HG03439 (cell line): ENCODE results near the gene COMMD3.
"Not testable (repeated sequence)": the region's sequence is repeated elsewhere in the genome, so short reads cannot be mapped to it uniquely, and the experiment has no call there.

Experiments
- ATAC-seq: cut with Tn5 transposase; IDR thresholded peaks from one replicate; pipeline ENCODE4 v1.9.1; 2021; ENCODE audit warnings: mild to moderate bottlenecking, moderate library complexity; ENCODE audit not compliant: unreplicated experiment

COMMD3 gene

DNA sequence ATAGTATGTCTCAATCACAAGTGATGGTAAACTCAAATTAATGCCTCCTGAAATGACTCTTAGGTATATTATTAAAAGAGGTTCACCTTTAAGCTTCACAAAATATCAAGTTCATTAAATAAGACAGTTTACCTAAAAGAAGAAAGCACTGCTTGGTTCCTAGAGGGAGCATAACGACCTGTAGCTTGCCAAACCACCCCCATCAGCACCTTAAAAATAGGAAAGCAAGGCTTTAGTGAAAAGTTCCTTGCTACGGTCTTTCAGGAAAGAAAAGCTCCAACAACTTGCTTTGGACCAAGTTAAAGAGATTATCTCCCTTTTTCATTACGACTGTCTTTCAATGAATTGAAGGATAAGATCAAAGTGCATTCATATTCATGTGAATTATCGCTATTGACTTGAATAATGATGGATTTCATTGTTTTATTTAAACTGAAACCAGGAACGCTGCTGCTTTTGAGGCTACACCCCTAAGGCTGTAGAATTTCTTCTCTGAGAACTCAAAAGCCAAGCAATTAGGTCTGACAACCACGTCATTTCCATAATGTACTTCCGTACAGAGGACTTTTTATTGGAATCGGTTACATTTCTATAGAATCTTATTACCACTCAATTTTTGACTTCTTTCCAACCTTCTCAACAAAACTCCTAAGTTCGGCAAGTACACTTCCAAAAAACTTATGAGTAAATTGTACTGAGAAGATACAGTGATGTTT lies 22.2 kb downstream of the COMMD3 start:
- ATAC-seq = no peak

DNA sequence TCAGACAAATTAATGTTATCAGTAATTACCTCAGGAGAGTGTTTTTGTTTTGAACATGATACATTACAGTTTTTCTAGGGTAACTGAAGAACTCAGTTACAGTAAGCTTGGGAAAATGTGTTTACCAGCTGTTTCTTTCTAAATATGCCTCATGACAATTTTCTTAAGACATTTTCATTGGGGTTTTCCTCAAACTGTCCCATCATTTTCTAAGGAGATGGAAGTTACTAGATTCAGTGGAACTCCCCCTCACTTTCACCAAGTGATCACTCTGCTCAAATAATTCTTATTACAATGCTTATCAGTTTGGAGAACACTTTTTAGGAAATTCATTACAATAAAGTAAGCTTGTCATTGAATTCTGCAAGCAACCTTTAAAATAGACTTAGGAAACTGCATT lies 22.7 kb downstream of the COMMD3 start:
- no peak for ATAC-seq

DNA sequence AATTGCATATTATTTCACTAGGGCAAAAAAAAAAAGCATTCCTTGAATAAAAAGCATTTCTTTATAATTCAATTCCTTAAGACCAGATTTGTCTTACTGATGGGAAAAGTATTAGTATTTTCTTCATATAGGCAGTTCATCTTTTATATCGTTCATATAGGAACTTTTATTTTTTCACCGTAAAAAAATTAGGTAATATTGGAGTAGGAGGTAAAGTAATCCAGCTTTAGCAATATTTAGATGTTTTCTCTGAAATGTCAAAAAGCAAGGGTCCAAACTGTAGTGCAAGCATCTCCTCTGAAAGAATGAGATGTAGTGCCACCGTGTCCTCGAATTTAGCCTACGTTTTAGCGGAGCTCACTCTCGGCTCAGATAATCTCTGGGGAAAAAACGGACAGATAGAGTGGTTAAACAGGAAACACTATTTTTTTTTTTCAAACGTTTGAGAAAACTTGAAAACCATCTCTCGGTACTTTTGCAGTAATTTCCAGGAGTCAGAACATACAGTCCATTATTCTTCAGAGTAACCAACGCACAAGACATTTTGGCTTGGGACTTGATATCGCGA lies 23.7 kb downstream of the COMMD3 start:
- ATAC-seq = no peak

DNA sequence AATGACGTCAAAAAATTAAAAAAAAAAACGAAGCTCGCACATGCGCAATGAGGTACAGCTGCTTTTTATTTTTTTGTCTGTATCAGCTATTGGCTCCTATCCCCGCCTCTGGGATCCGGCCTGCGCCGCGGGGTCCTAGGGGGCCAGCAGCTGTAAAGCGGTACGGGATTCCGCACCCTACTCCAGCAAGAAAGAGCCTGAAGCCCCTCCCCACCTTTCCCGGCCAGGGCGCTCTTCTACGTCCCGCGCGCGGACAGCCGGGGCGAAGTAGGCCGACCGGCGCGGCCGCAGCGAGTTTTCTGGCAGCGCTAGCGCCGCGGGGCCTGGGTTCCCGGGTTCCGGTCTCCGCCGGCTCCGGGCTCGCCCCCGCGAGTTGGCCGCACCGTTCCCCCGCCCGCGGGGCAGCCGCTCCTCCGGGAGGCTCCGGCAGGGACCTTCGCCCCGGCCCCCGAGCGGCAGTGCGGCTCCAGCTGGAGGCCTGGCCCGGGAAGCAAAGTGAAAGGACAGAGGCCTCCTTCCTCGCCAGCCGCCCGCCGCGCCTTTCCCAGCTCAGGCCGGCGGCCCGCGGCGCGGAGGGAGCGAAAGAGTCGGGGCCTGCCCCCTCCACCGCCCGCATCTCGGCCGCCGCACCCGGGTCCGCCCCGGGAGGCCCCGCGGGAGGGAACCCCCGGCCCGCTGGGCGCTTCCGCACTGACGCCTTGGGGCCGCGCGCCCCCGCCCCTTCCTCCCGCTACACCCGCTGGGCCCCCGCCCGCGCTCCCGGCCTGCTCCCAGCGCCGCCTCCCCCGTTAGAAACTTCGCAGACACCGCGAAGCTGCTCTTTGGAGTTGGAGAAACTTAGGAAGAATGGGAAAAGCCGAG lies 24.4 kb downstream of the COMMD3 start:
- ATAC-seq = peak; percentile 42

DNA sequence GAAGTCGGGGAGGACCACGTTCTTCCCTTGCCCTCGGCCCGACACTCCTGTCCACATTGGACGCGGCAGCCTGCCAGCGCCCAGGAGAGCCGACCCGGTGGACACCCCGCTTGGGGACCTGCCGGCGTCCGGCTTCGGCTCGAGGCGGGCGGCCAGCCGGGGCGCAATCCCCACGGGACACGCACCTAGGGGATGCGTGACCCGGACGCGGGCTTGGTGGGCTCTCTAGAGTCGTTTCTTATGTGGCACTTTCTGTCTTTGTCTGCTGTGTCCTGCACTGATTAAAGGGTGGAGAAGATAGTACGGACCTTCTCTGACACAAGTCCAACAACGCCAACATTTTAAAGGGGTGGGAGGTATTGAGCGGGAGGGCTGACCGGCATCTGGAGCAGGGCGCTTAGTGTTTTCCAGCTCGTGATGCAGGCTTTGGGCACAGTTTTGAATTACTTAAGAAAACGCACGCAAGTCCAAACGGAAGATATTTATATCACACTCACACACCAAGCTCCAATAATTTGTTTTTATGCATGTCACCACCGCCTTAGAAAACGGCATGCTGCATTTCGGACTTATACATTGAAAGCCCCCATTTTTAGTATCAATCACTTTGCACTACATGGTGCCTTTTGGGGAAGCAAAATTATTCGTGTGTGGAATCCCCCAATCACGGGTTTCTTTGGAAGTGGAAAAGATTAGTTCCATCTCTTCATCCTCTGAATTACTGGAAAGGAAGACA lies 25.2 kb downstream of the COMMD3 start:
- ATAC-seq = peak; percentile 13

DNA sequence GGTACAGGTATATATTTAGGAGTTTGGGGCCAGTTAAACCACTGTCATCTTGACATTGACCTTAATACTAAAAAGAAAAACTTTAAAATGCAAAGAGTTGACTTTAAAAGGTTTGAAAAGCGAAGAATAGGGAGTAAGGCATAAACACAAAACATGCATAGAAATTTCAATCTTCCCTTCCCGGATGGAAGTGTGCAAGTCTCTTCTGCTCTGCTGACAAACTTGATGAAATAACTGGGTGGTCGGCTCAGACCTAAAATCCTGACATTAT lies 25.7 kb downstream of the COMMD3 start:
- no peak for ATAC-seq

DNA sequence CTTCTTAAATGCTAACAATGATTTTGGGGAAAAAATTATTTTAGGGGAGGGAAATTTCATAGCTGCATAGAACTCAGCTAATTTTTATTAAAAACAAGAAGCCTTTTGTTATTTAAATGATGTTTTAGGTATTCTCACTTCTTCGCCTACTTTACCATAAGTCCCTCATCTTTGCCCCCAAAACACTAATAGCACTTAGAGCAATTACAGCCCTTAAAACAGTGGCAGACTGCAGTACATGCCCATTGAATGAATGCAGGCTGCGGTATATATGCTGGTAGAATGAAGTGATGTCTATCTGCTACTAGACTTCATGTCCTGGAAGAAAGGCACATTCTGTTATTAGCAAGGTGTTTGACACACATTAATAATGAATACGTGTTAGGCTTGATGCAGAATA lies 26.2 kb downstream of the COMMD3 start:
- ATAC-seq = no peak

DNA sequence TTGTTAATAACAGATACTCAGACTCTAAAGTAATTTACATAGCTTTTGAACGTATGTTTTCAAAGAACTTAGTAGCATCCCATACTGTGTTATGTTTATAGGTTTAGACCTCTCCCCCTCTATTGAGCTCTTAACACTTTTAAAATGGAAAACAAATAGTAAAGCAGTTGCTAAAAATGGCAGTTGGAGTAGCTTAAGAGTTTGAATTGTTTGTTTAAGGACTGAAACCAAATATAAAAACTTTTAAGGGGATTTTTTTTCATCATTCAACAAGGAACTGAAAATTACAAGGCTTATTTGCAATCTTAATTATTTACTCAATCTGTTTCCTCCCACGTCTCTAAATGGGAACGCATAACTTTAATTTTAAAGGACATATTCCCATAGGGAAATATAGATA lies 27.5 kb downstream of the COMMD3 start:
- ATAC-seq = no peak

DNA sequence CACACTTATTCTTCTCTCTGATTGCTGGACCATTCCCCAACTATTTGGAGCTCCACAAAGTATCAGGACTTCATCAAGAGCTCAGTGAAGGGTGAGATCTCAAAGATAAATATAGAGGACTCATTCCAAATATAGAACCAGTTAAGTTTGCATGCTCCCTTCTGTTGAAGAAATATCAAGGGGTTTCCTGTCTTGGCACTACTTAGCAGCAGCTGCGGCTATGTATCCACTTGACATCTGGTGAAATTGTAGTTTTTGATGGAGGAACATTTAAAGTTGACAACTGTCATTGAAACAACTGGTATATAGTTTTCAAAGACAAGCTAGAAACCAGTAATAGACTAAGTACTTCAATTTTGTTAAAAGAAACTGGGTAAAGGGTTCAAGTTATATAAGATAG lies 28.1 kb downstream of the COMMD3 start:
- no peak for ATAC-seq

DNA sequence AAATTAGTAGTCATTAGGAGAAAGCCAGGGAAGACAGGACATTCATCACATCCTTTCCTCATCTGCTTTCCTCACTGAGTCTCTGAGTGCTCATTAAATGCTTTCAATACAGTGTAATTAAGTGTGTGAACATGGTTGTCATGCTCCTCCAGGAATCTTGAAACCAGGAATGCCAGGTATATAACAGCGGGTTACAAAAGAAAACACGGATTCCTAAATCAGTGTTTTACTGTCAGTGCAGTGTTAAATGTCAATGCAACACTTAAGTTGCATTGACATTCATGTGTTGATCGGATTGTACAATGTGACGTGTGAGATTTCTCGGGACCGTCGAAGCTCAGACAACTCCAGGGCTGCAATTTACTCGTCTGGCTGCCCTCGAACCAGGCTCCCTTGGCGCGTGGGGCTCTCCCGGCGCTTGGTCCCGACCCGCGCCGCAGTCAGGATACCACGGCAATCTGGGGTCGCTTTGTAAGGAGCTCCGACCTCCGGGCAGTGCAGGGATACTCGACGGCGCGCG lies 28.7 kb downstream of the COMMD3 start:
- ATAC-seq = no peak

DNA sequence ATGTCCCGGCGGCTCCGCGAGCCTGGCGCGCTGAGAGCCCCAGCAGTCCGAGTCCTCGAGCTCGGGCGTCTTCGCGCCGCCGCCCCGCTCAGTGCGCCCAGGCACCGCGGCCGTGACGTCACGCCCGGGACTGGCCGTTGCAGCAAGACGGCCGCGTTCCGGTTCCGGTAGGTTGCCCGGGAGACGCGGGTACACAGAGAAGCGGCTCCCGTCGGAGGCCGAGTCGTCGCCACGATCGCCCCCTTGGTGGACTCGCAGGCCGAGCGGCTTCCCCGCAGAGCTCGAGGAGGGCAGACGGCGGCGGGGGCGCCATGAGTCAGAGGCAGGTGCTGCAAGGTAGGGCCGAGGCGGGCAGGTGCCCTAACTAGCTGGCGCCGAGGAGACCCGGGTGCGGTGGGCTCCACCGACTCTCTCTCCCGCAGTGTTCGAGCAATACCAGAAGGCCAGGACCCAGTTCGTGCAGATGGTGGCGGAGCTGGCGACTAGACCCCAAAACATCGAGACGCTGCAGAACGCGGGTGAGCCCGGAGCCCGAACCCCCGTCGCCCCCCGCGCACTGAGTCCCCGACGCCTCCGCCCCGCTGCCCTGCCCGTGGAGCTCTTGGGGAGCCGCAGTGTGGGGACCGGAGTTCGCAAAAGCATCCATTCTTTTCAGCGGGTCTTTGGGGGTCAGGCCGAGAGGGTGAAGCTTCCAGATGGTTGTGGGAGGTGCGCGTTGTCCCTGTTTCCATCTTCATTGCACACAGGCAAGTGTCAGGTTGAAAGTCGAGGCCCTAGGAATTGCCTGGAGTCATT lies 29.3 kb downstream of the COMMD3 start, which contains the start of gene SPAG6:
TSS of gene SPAG6 (plus strand) at position 196 of the 795 bp plus-strand sequence. CDS start at position 312, 116 bp downstream.
- no peak for ATAC-seq

DNA sequence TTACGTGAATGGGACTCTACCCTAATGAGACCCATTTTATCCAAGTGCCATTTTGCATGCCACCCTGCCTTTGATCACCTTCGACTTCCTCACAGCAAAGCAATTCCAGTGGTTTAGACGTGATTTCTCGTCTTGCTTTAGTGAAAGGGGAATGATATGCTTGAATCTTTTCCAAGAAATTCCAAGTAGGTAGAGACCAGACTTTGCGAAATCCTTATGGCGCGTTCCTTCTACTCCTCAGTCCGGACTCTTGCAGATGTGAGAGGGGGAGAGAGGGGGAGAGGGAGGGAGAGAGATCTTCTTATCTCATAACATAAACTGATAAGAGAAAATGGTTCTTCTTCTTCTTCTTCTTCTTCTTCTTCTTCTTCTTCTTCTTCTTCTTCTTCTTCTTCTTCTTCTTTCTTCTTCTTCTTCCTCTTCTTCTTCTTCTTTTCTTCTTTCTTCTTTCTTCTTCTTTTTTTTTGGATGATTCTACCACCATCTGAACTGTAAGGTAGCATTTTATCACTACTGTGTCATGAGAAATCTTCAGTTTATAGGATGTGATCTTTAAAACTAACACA lies 30.0 kb downstream of the COMMD3 start:
- no peak for ATAC-seq

DNA sequence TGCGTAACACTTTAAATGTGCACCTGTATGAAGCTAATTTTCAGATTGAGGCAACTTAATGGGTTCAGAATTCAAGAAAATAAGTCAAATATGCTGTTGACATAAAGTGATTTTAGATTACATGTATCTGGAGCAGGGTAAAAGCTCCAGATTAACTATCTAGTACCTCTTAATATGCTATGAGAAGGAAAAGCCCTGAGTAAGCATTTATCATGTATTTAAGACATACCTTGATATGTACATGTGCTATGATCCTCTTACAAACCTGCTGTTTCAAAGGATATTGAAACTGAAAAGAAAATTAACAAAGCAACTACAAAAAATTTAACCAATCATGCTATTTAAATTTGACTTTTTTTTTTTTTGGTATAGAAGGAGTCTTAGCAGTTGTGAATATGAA lies 33.6 kb downstream of the COMMD3 start:
- ATAC-seq = no peak

DNA sequence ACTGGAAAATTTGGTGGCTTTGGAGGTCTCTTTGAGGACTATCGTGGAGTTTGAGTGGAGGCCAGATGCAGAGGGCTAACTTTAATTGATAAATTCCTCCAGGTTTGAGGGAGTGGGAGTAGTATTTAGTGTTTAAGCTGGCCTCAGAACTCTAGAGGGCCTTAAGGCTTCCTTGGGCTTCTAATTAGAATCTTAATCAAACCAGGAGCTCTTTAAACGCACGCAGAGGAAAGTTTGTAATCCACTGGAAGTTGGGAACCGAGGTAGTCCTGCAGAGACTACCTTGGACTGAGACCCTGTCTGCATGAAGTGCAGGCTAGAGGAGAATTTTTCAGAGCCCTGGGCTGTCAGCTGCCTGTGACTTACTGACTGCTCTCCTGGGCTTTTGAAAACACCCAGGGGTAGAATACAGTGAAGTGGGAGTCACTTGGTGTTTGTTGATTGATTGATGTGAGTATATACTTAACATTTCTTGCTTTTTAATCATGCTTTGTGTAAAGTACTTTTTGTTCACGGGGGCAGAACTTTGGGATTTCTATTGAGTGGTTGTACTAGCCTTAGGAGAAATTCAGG lies 35.0 kb downstream of the COMMD3 start:
- no peak for ATAC-seq

DNA sequence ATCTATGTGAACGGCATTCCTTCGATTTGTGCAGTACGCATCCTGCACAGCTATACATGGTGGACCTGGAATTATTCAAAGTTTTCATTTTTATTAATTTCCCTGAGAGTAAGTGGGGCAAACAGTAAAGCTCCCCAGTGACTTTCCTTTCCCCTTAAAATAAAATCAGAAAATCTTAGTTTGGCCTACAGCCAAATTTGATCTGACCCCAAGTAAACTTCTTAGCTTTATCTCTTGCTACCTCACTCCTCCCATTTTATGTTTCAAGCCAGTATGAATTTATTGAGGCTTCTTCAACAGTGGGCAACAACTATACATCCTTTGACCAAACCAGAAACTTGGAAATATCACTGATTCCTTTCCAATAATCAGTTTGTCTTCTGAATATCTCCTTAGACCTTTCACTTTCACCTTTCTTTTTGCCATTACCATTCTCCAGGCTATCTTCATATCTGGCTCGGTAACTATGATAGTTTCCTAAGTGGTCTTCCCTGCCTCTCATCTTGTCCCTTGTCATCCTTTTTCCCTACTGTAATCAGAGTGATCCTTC lies 40.2 kb downstream of the COMMD3 start:
- no peak for ATAC-seq

DNA sequence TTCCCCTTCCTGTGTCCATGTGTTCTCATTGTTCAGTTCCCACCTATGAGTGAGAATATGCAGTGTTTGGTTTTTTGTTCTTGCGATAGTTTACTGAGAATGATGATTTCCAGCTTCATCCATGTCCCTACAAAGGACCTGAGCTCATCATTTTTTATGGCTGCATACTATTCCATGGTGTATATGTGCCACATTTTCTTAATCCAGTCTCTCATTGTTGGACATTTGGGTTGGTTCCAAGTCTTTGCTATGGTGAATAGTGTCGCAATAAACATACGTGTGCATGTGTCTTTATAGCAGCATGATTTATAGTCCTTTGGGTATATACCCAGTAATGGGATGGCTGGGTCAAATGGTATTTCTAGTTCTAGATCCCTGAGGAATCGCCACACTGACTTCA lies 41.6 kb downstream of the COMMD3 start:
- not testable (repeated sequence) for ATAC-seq

DNA sequence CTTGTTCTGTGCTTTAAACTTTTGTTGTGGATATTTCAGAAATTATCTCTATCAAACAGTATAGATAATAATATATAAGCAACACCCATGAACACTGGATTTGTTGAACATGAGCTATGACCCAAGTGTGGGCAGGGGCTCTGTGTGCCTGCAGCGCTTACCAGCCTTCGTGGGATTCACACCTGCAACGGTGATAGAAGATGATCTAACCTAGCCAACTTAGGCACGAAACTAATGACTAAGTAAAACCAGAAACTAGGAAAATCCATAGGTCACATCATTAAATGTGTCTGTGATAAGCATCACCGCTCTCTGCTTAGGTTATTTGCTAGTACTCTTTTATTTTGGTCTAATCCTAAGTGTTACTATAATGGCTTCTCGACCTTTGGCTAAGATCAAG lies 47.1 kb downstream of the COMMD3 start:
- ATAC-seq = no peak

DNA sequence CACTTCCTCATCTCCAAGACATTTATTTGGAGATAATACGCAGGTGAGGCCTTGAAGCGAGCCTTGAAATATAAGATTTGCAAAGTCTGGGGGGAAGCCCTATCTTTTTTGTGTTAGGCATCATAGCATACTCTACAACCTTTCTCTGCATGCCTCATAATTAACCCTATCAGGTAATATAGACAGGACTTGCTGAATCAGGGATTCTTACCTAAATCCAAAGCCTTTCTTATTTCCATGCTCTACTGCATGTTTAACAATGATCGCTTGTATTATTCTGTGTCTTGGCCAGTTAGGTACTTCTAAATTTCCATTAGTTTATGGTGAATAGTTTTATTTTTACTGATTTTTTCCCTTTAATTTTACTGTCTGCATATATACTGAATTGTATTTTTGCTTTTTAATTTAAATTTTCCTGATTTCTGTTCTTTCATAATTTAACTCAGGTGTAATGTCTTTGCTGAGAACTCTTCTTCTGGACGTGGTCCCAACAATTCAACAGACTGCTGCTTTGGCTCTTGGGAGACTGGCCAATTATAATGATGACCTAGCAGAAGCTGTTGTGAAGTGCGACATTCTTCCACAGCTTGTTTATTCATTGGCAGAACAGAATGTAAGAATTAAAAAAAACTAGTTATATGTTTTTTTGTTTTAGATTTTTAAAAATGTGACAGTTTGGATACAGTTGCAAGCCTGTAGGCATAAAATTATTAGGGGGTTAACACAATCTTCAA lies 48.4 kb downstream of the COMMD3 start:
- no peak for ATAC-seq

DNA sequence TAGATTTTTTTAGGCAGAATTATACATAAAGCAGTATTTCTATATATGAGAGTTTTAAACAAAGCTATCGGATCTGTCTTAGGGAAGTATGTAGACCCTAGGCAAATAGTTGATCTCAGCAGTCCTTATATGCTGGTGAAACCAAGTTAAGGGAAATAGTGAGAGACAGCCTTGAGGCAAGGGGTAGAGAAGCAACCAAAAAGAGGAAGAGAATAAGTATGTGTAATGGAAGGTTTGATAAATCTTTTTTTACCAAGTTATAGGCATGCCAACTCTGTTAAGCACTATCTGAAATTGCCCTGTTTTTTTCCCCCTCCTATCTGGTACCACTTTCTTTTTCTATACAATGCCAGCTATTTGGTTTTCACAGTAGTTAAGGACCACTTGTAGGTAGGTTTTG lies 49.0 kb downstream of the COMMD3 start:
- ATAC-seq = no peak
